Right ventricle myocardium superior (tissue), 1 donor: ENCODE measurements around the gene ATRX. TPM values are rescaled to one million over a fixed set of nuclear protein-coding genes. Genes with fewer than 3 reads are reported as not detected.
"Not testable (repeated sequence)": the region's sequence is repeated elsewhere in the genome, so short reads cannot be mapped to it uniquely, and the experiment has no call there.

Experiments used
- ATAC-seq: fragments of 200-7000 bp; cut with Tn5 transposase; one replicate; pipeline ENCODE4 v1.9.1; 2020; ENCODE audit warnings: mild to moderate bottlenecking; ENCODE audit not compliant: poor library complexity
- DNase-seq: peaks from one replicate; pipeline ENCODE4 v3.0.0-alpha.2; 2020
- intact Hi-C: fragments of 100-400 bp; cut with DNase I; formaldehyde crosslinking; loops from one replicate; pipeline ENCODE4 v1.11.2; 2022
- total RNA-seq: library from RNA; stranded (reverse); fragmentation: NEBNext Ultra II Directional; extraction: Animal tissue kit (Norgen Biotek cat#: 25700); gene quantifications from one replicate; pipeline ENCODE4 v1.2.1, GENCODE V29; 2021
- donor health status: DM: no; HTN: yes; CAD: no; lungs with severe emphysema.

The ATRX gene
- total RNA-seq, 1 donor from 2014 or later = 75.2 TPM

DNA sequence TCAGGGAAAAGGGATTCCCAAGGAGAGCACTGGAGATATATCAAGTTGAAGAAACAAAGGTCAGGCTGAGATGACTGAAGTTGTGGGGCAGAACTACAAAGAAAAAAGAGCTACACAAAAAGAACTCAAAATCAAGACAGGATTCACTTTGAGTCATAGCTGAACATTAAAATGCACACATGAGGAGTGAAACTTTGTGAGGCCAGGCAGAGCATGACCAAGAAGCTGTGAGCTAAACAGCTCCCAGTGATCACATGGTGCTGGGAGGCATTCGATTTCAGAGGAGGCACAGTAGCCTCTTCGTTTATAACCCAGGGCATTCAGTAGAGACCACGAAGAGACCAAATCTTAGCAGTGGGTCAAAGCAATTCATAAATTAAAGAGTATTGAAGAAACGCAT, 145.3 kb downstream of the ATRX start:
- DNase-seq (no peak), ATAC-seq (no peak)
- intact Hi-C loops = no loop called here

DNA sequence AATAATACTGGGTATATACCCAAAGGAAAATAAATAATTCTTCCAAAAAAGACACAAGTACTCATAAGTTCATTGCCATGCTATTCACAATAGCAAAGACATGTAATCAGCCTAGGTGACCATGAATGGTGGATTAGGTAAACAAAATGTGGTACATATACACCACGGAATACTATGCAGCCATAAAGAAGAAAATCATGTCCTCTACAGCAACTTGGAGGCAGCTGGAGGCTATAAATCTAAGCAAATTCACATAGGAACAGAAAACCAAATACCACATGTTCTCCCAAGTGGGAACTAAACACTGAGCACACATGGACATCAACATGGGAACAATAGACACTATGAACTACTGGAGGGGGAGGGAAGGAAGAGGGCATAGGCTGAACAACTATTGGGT, 146.2 kb downstream of the ATRX start:
- no peak for DNase-seq
- intact Hi-C loops = no loop called here
- ATAC-seq = no peak

DNA sequence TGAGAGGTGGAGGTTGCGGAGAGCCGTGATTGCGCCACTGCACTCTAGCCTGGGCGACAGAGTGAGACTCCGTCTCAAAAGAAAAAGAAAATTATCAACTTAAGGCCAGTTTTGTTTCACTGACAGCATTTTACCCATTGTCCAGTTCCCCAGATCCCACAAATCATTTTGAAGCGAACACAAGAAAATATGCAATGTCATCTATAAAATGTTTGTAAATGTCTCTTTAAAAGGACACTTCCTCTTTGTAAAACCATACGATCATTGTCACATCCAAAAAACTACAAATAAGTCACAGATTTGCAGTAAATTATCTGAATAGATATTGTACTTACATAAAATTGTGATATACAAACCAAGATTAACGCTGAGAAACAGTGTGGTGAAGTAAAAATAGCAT, 147.6 kb downstream of the ATRX start:
- no peak for ATAC-seq
- intact Hi-C loops = no loop called here
- no peak for DNase-seq

DNA sequence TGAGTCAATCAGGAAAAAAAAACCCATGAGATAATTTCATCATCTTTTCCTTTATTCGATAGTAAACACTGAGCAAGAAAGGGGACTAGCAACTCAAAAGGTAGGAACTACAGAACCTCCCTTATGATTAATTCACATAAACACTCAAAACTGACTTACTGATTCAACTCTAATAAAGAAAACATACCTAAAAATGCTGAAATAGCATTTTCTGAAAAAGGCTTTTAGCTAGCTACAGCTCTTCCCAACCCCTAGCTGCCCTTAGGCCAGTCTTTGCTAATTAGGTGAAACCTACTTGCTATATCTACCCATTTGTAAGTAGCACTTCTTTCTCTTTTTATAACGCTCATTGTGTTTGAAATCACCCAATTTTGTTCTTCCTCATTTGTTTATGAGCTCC, 150.6 kb downstream of the ATRX start:
- DNase-seq (no peak), ATAC-seq (no peak)
- intact Hi-C loops = no loop called here

DNA sequence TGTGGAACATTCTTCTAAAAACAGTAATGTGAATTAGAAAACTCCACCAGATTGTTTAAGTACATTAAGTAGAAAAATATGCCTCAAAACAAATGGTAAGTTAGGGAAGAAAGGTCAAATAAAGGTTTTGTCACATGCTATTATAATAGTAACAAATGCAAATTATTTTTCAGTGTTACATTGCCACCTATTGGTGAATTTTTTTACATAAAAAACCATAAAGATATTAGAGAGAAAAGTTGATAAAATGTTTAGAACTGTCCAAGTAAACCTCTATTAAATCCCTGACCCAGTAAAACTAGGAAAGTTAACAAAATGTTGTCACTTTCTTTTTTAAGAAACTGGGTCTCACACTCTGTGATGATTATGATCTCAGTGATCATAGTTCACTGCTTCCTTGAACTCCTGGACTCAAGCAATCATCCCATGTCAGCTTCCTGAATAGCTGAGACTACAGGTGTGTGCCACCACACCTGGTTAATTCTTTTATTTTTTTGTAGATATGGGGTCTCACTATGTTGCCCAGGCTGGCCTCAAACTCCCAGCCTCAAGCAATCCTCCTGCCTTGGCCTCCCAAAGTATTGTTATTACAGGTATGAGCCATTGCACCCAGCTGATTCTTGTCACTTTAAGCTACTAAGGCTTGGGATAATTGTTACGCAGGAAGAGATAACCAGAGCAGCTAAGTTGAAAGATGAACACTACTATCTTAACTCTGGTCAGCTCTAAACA, 157.6 kb downstream of the ATRX start:
- DNase-seq = no peak
- intact Hi-C loops = no loop called here
- no peak for ATAC-seq

DNA sequence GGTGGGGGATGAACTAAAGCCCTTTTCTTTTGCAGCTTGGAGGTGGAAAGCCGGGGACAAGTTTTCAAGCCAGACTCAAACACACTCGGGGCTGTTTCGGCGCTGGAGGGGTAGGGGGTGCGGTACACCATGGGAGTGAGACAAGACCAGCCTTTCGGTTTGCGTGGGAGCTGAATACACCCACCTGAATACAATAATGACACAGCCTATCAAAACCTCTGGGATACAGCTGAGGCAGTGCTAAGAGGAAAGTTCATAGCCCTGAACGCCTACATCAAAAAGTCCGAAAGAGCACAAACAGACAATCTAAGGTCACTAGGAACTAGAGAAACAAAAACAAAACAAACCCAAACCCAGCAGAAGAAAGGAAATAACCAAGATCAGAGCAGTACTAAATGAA, 163.3 kb downstream of the ATRX start:
- DNase-seq (no peak), ATAC-seq (no peak)
- intact Hi-C loops = no loop called here

DNA sequence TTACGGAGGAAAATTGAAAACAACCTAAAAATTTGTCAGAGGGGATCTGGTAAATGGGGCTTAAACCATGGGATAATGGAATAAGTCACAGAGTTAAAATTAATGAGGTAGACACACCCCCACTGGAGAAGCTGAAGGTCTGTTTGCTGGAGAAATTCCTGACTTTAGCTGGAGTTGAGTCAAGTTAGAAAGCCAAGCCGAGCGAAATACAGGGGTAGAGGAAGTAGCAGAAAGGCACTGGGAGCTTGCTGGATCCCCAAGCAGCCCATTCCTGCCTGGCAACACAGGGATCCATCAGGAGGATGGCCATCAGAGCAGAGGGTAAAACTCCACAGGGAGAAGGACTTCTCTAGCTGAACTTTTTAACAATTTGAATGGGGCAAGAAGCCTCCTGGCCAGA, 163.8 kb downstream of the ATRX start:
- ATAC-seq = no peak
- DNase-seq = no peak
- intact Hi-C loops = no loop called here

DNA sequence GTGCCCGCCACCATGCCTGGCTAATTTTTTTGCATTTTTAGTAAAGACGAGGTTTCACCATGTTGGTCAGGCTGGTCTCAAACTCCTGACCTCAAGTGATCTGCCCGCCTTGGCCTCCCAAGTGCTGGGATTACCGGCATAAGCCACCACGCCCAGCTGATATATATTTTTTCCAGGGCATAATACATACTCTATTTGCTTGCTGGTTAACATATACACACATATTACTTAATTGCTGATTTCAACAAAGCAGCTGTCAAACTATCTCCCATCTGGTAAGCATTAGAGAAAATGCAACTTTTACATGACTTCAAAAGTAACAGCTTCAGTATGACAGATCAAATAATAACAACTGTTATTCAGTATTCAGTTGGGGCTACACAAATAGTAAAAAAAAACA, 164.6 kb downstream of the ATRX start:
- ATAC-seq, intact Hi-C loops, DNase-seq: not testable (repeated sequence)

DNA sequence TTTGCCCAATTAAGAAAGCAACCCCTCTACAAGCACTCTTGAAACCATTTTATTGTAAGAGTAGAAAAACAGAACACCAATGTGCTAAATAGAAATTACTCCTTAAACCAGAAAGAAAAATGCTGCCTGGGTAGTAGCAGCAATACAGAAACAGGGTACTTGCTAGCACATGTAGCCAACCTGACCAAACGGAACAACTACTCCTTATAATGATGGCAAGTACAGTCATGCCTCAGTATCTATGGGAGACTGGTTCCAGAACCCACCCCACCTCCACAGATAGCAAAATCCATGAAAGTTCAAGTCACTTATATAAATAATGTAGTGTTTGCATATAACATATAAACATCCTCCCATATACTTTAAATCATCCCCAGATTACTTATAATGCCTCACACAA, 168.8 kb downstream of the ATRX start:
- no peak for ATAC-seq
- DNase-seq = no peak
- intact Hi-C loops = no loop called here

DNA sequence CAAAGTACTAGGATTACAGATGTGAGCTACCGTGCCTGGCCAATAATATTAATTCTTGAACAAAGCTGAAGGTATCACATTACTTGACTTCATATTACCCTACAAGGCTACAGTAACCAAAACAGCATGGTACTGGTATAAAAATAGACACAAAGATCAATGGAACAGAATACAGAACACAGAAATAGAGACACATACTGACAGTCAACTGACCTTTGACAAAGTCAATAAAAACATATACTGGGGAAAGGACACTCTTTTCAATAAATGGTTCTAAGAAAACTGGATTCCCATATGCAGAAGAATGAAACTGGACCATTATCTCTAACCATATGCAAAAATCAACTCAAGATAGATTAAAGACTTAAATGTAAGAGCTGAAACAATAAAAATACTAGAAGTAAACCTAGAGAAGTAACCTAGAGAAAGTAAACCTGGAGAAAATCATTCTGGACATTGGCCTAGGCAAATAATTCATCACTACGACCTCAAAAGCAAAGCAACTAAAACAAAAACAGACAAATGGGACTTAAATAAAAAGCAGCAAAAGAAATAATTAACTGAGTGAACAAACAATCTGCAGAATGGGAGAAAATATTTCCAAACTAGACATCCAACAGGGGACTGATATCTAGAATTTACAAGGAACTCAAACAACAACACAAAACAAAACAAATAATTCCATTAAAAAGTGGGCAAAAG, 182.2 kb downstream of the ATRX start:
- no peak for ATAC-seq
- no peak for DNase-seq
- intact Hi-C loops = no loop called here

DNA sequence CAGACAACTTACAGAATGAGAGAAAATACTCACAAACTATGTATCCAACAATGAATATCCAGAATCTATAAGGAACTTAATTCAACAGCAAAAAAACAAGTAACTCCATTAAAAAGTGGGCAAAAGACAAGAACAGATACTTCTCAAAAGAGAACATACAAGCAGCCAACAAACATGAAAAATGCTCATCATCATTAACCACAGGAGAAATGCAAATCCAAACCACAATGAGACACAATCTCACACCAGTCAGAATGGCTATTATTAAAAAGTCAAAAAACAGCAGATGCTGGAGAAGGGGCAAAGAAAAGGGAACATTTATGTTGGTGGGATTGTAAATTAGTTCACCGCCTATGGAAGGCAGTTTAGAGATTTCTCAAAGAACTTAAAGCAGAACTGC, 188.5 kb downstream of the ATRX start:
- intact Hi-C loops = no loop called here
- no peak for ATAC-seq
- DNase-seq = no peak

DNA sequence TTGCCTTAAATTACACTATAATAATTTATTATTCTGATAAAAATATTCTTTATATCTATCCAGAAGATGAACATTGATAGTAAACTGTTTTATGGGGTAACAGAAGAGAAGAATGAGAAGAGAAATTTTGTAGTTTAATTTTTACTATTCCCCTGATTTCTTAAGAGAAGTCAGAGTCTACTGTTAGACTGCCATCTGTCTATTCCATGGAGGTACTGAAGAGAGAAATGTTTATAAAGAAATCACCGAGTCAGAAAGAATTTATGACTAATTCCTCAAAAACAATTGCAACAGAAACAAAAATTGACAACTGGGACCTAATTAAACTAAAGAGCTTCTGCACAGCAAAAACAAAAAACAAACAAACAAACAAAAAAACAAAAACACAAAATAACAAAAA, 188.9 kb downstream of the ATRX start:
- no peak for DNase-seq
- intact Hi-C loops = no loop called here
- no peak for ATAC-seq

DNA sequence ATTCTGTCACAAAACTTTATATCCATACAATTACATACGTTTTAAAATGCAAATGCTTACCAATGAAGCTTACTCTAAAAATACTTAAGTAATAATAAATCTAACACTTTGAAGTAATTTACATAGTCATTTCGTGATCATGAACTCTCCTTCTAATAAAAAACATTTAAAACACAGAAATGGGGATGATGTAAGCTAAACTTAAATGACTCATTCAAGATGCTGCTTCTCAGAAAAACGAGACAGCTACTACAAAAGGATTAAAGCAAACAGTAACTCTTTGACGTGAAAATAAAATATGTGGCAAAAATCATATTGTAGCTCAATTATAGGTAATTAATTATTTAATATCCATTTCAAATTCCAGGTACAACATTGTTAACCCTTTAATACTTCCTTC, 190.2 kb downstream of the ATRX start:
- DNase-seq = no peak
- intact Hi-C loops = no loop called here
- no peak for ATAC-seq

DNA sequence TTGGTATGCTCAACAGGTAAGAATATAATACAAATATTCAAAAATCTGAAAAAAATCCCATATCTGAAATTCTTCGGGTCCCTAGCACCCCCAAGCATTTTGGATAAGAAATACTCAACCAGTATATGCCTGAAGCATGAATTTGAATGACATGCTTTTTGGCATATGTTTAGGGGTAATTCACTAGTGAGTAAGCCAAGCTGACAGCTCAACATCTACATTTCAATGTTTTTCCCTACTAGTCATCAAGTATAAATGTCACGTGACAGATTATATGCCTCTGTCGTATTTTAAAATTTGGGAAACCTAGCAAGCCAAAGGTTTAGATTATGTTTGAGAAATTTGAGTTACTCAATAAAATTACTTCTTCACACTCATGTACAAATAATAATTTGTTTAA, 213.7 kb downstream of the ATRX start:
- intact Hi-C loops = no loop called here
- no peak for DNase-seq

DNA sequence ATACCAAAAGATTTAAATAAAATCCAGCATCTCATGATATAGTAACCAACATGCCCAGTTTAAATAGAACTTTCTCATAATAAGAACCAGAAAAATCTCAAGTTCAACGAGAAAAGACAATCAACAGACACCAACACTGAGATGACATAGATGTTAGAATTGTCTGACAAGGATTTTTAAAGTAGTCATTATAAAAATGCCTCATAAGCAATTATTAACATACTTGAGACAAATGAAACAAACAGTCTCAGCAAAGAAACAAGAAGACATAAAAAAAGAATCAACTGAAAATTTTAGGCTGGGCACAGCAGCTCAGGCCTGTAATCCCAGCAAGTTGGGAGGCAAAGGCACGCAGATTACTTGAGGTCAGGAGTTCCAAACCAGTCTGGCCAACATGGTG, 220.7 kb downstream of the ATRX start:
- intact Hi-C loops = no loop called here
- ATAC-seq (no peak), DNase-seq (no peak)

More for the DNA sequence above, 213.7 kb downstream of the ATRX start:
- no peak for ATAC-seq

DNA sequence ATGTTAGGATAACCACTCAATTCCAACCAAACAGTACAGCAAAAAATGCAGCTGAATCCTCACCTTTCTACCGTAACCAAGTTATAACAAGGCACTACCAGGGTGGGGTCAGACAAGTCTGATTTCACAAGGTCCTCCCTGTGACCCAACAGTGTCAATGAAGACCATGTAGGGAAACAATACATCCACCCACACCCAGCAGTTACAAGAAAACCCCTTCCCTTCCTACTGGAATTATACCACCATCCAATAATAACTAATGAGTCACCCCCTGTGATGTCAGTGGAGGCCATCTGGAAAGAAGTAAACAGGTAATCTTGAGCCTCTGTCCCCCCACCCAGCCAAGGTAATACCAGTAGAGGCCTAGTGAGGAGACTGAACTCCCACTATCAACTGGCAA, 221.2 kb downstream of the ATRX start:
- intact Hi-C loops = no loop called here
- no peak for DNase-seq
- no peak for ATAC-seq

DNA sequence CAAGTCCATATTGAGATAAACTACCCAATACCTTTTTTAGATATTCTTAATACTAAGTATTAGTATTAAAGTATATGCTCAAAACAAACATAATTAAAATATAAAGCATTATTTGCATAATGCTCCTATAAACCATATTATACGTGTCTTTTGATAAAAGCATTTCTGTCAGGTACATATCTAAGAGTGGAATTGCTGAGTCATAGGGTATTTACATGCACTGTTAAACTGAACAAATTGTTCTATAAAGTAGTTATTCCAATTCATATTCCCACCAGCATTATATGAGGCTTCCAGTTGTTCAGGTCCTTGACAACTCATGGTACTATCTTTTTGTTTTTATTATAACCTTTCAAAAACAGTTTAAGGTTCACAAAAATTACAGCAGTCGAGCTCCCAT, 224.6 kb downstream of the ATRX start:
- no peak for ATAC-seq
- intact Hi-C loops = no loop called here
- no peak for DNase-seq

DNA sequence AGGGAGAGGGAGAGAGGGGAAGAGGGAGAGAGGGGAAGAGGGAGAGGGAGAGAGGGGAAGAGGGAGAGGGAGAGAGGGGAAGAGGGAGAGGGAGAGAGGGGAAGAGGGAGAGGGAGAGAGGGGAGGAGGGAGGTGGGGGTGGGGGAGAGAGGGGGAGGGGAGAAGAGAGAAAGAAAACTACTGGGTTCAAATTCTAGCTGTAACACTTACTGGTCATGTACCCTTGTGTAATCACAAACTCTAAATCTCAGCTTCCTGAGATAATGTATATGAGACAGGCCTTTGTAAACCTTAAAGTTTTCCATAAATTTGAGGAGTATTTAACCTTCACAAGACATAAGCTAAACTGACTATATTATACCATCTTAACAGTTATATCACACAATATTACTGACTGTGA, 229.7 kb downstream of the ATRX start:
- intact Hi-C loops = no loop called here
- ATAC-seq = no peak
- DNase-seq = no peak

DNA sequence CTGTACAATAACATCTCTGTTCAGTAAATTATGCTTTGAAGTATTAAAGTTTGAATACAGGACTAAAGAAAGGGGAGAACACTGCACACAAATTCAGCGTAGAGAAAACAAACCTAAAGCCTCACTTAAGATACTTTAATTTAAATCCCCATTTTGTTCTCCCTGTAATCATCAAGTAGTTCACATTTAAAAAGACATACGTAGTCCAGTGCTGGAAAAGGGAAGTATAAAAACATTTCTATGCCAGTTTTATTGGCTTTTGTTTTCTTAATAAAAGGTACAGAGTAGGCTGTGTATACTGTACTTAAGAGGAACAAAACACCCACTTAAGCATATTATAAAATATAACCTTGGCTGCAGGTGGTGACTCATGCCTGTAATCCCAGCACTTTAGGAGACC, 237.3 kb downstream of the ATRX start:
- ATAC-seq = no peak
- intact Hi-C loops = no loop called here
- no peak for DNase-seq

DNA sequence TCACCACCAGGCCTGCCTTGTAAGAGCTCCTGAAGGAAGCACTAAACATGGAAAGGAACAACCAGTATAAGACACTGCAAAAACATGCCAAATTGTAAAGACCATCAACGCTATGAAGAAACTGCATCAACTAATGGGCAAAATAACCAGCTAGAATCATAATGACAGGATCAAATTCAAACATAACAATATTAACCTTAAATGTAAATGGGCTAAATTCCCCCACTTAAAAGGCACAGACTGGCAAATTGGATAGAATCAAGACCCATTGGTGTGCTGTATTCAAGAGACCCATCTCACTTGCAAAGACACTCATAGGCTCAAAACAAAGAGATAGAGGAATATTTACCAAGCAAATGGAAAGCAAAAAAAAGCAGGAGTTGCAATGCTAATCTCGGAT, 246.2 kb downstream of the ATRX start:
- DNase-seq, intact Hi-C loops, ATAC-seq: not testable (repeated sequence)

DNA sequence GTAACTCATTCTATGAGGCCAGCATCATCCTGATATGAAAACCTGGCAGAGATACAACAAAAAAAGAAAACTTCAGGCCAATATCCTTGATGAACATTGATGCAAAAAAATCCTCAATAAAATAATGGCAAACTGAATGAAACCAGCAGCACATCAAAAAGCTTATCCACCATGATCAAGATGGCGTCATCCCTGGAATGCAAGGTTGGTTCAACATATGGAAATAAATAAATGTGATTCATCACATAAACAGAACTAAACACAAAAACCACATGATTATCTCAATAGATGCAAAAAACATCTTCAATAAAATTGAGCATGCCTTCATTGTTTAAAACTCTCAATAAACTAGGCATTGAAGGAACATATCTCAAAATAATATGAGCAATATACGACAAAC, 254.8 kb downstream of the ATRX start:
- intact Hi-C loops, ATAC-seq, DNase-seq: not testable (repeated sequence)
